Activated B cell treated with CpG ODN at 0.5 μM for 24 hours (primary cell): ENCODE results near the gene CYP4F12. TPM values are rescaled to one million over a fixed set of nuclear protein-coding genes. Genes with fewer than 3 reads are reported as not detected.
"Not testable (repeated sequence)": the region's sequence is repeated elsewhere in the genome, so short reads cannot be mapped to it uniquely, and the experiment has no call there.

Experiments used
- ATAC-seq: fragments of 200-7000 bp; cut with Tn5 transposase; one replicate; pipeline ENCODE4 v1.10.0; 2021; ENCODE audit warnings: low read depth, mild to moderate bottlenecking, moderate library complexity
- CTCF ChIA-PET: fragments of 350-600 bp; sonication (Branson Sonifier 250); formaldehyde crosslinking; loops from one replicate; lab custom pipeline; 2021; ENCODE audit warnings: antibody characterized with exemption; lab: Charles Lee
- POLR2A ChIA-PET: fragments of 350-600 bp; sonication (Branson Sonifier 250); formaldehyde crosslinking; loops from one replicate; lab custom pipeline; 2021; ENCODE audit warnings: antibody characterized with exemption; lab: Charles Lee
- DNase-seq: peaks from one replicate; pipeline ENCODE4 v3.0.0; 2022
- H3K27ac Mint-ChIP-seq: one replicate; pipeline ENCODE4 v1.8.0; 2020; ENCODE audit warnings: mixed read lengths
- H3K27me3 Mint-ChIP-seq: one replicate; pipeline ENCODE4 v1.8.0; 2021; ENCODE audit warnings: mixed read lengths
- H3K36me3 Mint-ChIP-seq: one replicate; pipeline ENCODE4 v1.8.0; 2021; ENCODE audit warnings: low read depth, mixed read lengths
- H3K4me1 Mint-ChIP-seq: one replicate; pipeline ENCODE4 v1.8.0; 2021; ENCODE audit warnings: mixed read lengths
- H3K4me3 Mint-ChIP-seq: one replicate; pipeline ENCODE4 v1.8.0; 2020; ENCODE audit warnings: mild to moderate bottlenecking, mixed read lengths
- H3K9me3 Mint-ChIP-seq: one replicate; pipeline ENCODE4 v1.8.0; 2020; ENCODE audit warnings: mixed read lengths
- CTCF ChIP-seq: fragments of 200-600 bp; IDR thresholded peaks from one replicate; pipeline ENCODE4 v1.8.0; 2022; ENCODE audit warnings: antibody characterized with exemption, mild to moderate bottlenecking
- intact Hi-C: fragments of 100-400 bp; cut with micrococcal nuclease; formaldehyde crosslinking; loops from one replicate; pipeline ENCODE4 v1.15.1; 2024
- total RNA-seq: library from RNA; stranded (reverse); gene quantifications from 2 replicates; pipeline ENCODE4 v1.2.3, GENCODE V29; 2022

CYP4F12 gene
- total RNA-seq, 1 donor from 2014 or later = not detected

GRCh38 chr19:15675560-15675959 lies 2.7 kb downstream of the CYP4F12 start:
- Mint-ChIP-seq H3K27me3 (peaks cover 7% of the 10 kb centered on the region), H3K27ac (no peak overlapping the region), H3K36me3 (no peaks in the 10 kb centered on the region), H3K4me3 (no peak overlapping the region), H3K4me1 (peaks cover 2% of the 10 kb centered on the region), H3K9me3 (no peaks in the 10 kb centered on the region)
- CTCF ChIA-PET = no interaction called here
- intact Hi-C loops = no loop called here
- ATAC-seq = no peak
- POLR2A ChIA-PET = no interaction called here
- TF ChIP-seq CTCF = no peak
- DNase-seq = no peak

- ATAC-seq (no peak), DNase-seq (no peak)
- ChIA-PET CTCF (interaction anchor here (0.6 kb wide), 1 partner anchor 98 kb away, joined by 3 read pairs; no protein-coding TSS in a partner anchor), POLR2A (no interaction called here)
- Mint-ChIP-seq H3K4me3 (no peak overlapping the region), H3K9me3 (no peaks in the 10 kb centered on the region), H3K27ac (no peak overlapping the region), H3K36me3 (no peaks in the 10 kb centered on the region), H3K27me3 (peaks cover 14% of the 10 kb centered on the region), H3K4me1 (no peaks in the 10 kb centered on the region)
- intact Hi-C loops = no loop called here
- TF ChIP-seq CTCF = no peak
These were observed 6.2 kb downstream of the CYP4F12 start for GRCh38 chr19:15679089-15679488.

GRCh38 chr19:15679865-15680264 lies 7.0 kb downstream of the CYP4F12 start:
- H3K4me3 Mint-ChIP-seq, H3K36me3 Mint-ChIP-seq, intact Hi-C loops, CTCF ChIA-PET, POLR2A ChIA-PET, DNase-seq, ATAC-seq, H3K4me1 Mint-ChIP-seq, H3K9me3 Mint-ChIP-seq, H3K27ac Mint-ChIP-seq: not testable (repeated sequence)
- peaks cover 18% of the 10 kb centered on the region for H3K27me3 Mint-ChIP-seq

GRCh38 chr19:15680478-15681322 lies 7.8 kb downstream of the CYP4F12 start:
- ATAC-seq (no peak), DNase-seq (no peak)
- no peaks in the 10 kb centered on the region for H3K4me1 Mint-ChIP-seq
- ChIA-PET CTCF (no interaction called here), POLR2A (no interaction called here)
- no peaks in the 10 kb centered on the region for H3K9me3 Mint-ChIP-seq
- TF ChIP-seq CTCF = no peak
- no peaks in the 10 kb centered on the region for H3K36me3 Mint-ChIP-seq
- no peak overlapping the region for H3K27ac Mint-ChIP-seq
- intact Hi-C loops = no loop called here
- peaks cover 21% of the 10 kb centered on the region for H3K27me3 Mint-ChIP-seq
- no peak overlapping the region for H3K4me3 Mint-ChIP-seq

- no peak for DNase-seq
These were observed 10.5 kb downstream of the CYP4F12 start for GRCh38 chr19:15683411-15683810.

More at GRCh38 chr19:15683411-15683810, 10.5 kb downstream of the CYP4F12 start:
- peaks cover 3% of the 10 kb centered on the region for H3K9me3 Mint-ChIP-seq
- CTCF ChIA-PET = no interaction called here
- H3K27me3 Mint-ChIP-seq = peaks cover 24% of the 10 kb centered on the region
- H3K4me3 Mint-ChIP-seq = no peak overlapping the region
- no peaks in the 10 kb centered on the region for H3K36me3 Mint-ChIP-seq
- TF ChIP-seq CTCF = no peak
- intact Hi-C loops = no loop called here
- no peak overlapping the region for H3K27ac Mint-ChIP-seq
- ATAC-seq = no peak
- H3K4me1 Mint-ChIP-seq = no peaks in the 10 kb centered on the region
- POLR2A ChIA-PET = no interaction called here
